ENCODE results near the gene TBC1D8.
A peak's percentile ranks its signal among the peaks of the same experiment; 100 is the strongest.

TBC1D8 gene

DNA sequence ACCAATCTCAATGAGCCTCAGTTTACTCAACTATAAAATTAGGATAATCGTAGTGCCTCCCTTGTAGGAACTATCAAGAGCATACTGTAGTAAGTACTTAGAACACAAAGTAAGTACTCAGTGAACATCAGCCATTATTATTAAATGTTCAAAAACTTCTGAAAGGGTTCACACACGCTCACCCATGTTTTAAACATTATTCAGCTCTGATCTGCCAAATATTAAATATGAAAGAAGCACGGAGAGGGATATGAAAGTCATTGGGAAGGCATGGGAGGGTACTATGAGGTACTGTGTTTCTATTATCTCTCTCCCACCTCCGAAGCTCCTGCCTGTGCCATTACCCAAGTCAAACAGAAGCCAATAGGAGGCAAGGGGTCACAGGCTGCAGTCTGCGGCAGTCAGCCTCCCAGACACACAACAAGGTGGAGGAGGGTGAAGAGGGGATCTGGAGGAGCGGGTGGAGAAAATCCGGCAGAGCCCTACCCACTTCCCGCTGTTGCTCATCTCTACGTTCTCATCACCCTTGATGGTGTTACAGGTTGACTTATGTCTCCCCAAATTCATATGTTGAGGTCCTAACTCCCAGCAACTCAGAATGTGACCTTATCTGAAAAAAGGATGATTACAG is 2.0 kb upstream of the TBC1D8 start:
- H3K4me3 ChIP-seq (ENCODE audit: control insufficient read depth, low read depth, low read length), result no peak overlapping the region
- DNase-seq (ENCODE audit: low read depth), result no peak
- TF ChIP-seq, protein P1, sequence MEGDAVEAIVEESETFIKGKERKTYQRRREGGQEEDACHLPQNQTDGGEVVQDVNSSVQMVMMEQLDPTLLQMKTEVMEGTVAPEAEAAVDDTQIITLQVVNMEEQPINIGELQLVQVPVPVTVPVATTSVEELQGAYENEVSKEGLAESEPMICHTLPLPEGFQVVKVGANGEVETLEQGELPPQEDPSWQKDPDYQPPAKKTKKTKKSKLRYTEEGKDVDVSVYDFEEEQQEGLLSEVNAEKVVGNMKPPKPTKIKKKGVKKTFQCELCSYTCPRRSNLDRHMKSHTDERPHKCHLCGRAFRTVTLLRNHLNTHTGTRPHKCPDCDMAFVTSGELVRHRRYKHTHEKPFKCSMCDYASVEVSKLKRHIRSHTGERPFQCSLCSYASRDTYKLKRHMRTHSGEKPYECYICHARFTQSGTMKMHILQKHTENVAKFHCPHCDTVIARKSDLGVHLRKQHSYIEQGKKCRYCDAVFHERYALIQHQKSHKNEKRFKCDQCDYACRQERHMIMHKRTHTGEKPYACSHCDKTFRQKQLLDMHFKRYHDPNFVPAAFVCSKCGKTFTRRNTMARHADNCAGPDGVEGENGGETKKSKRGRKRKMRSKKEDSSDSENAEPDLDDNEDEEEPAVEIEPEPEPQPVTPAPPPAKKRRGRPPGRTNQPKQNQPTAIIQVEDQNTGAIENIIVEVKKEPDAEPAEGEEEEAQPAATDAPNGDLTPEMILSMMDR (conservative IDR thresholded peaks at IDR 0.05; ENCODE audit: control insufficient read depth, insufficient read depth, low read depth, low read length), result no peak

DNA sequence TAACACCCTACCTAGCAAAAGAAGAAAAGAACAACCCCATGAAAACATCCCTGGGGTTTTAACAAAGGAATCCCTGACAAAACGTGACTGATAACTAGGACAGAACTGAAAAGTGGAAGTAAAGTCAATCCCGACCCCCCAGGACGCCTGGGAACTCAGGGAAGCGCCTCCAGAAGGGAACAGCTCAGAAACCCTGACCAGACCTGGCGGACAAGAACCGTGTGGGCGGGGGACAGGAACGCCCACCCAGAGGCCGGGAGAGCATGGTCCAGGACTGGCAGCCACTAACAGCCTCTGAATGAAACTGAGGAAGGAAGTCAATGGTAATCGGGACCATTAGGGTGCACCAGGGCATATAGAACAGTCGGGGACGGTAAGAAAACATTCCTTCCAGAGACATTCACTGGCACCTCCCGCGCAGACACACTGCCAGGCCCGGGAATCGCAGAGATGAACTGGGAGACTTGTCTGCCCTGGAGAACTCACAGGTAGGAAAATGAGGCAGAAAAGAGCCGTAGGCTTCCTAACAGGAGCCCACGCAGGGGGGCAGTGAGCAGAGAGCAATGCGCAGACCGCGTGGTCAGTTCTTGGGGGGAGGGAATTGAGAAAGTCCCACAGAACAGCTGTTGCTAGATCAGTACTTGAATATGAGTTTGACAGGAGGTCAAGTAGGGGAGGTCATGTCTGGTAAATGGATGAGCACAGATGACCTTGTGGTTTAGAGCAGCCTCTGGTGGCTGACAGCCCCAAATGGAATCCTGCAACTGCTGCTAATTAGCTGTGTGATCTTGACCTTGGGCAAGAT is 1.3 kb upstream of the TBC1D8 start:
- DNase-seq (ENCODE audit: low read depth), result peak; percentile 82
- peak overlapping the region; percentile 66 for H3K4me3 ChIP-seq (ENCODE audit: control insufficient read depth, low read depth, low read length)
- TF ChIP-seq, protein P1 (conservative IDR thresholded peaks at IDR 0.05; ENCODE audit: control insufficient read depth, insufficient read depth, low read depth, low read length), result peak; percentile 80

DNA sequence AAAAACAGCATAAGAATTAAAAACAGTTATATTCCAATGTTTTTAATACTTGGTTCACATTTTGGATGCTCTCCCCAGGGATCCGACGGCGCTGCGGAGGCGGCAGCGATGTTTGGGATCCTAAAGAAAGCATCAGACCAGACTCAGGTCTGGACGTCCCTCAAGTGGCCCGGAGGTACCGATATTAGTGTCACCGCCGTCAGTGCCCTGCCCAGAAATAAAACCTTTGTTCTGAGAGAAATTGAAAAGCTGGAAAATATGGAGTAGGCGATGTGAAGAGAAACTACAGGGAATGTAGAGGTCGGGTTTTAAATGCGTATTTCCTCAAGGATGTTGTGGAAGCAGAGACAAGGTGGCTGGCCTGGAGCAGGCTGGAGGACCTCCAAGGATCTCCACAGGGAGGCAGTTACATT is 683 bp upstream of the TBC1D8 start:
- DNase-seq (ENCODE audit: low read depth), result no peak
- peak overlapping the region; percentile 66 for H3K4me3 ChIP-seq (ENCODE audit: control insufficient read depth, low read depth, low read length)
- TF ChIP-seq, protein P1 (conservative IDR thresholded peaks at IDR 0.05; ENCODE audit: control insufficient read depth, insufficient read depth, low read depth, low read length), result no peak

DNA sequence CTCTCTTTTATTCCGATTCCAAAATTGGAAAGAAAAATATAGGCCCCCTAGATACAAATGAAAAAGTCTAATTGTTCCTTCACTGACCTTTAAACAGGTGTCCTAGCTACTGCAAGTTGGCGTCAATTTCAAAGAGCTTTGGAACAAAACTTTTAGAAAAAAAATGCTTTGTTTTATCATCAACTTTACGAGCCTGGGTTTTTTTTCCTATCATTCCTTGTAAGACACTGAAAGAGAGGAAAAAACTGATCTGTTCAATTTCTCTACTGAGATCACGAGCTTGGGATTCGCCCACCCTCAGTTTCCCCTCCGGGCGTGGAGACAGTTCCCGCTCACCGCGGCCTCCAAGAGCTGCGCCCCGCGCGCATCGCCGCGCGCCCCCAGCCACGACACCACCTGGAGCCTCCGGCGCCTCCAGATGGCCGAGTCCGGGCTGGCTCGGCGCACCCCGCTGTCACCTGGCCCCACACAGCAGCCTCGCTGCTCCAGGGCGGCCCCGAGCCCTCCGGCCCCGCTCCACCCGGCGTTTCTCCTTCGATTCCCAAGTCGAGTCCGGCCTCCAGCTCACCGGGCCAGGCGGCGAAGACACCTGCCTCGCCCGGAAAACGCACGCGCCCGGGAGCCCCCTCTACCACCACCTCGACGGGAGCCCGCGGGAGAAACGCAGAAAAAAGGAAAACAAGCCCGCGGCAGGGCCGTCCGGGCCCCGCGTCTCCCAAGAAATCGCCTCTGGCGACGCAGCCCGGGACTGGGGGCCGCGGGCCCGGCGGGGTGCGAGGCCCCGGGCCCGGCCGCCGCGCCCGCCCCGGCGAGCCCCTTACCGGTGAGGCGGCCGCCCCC is 656 bp downstream of the TBC1D8 start:
- no peak for DNase-seq (ENCODE audit: low read depth)
- TF ChIP-seq, protein P1 (conservative IDR thresholded peaks at IDR 0.05; ENCODE audit: control insufficient read depth, insufficient read depth, low read depth, low read length), result no peak
- peak overlapping the region; percentile 61 for H3K4me3 ChIP-seq (ENCODE audit: control insufficient read depth, low read depth, low read length)

DNA sequence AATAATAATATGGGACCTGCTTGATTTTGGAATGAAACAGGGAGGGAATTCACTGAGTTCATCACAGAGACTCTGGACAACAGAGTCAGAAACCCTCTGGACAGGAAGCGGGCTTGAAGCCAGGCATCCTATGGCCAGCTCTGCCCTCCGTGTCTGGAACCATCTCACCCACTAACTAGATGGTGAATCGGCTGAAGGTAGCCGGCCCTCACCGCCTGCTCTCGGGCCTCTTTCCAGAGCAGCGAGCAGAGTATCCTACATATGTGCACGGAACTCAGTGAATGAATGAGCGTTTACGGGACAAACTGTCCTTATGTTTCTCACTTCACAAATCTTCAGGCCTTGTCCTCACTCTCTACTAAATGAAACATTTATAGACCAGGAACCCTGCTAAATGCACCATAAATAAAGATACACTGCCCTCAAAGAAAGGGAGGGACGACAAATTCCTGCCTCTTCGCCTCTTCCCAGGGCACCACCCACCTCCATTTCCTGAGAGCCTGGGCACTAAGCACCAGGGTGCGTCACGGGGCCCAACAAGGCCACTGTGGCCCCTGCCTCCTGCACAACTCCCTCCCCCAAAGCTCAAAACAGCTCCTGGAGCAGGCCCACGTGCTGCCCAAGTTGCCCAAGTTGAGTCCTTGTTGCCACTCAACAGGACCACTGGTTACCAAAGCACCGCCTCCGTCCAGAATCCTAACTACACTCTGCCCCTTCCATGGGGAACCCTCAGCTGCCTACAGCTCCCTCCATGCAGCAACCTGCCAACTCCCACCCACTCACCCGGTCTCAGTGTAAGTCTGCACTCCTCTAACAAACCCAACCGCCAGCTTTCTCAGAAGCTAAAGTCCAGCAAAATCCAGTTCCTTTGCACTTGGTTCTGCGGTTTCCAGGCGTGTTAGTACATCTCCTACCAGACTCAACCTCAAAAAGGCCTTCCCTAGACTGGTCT is 1.7 kb downstream of the TBC1D8 start:
- peak; percentile 29 for DNase-seq (ENCODE audit: low read depth)
- peak overlapping the region; percentile 61 for H3K4me3 ChIP-seq (ENCODE audit: control insufficient read depth, low read depth, low read length)

More for the DNA sequence above, 1.7 kb downstream of the TBC1D8 start:
- TF ChIP-seq, protein P1 (conservative IDR thresholded peaks at IDR 0.05; ENCODE audit: control insufficient read depth, insufficient read depth, low read depth, low read length), result no peak
